GM13977 (cell line): ENCODE data around the gene HSBP1L1.

Experiments used
- DNase-seq: peaks from one replicate; pipeline ENCODE4 v3.0.0; 2012; ENCODE audit warnings: low spot score
- CTCF ChIP-seq: IDR thresholded peaks from 2 replicates; pipeline ENCODE4 v1.5.1; 2012; ENCODE audit warnings: mild to moderate bottlenecking, control low read depth; ENCODE audit not compliant: insufficient read depth; ENCODE audit errors: extremely low read depth, missing control alignments
- in situ Hi-C: fragments of 300-500 bp; cut with MboI; formaldehyde crosslinking; loops from one replicate; pipeline ENCODE4 v1.12.0; 2022; ENCODE audit warnings: low sequenced_read_pairs, low pct_unique_long_range_greater_than_20kb, mixed read lengths, inconsistent platforms; ENCODE audit not compliant: unreplicated experiment

Gene HSBP1L1

GRCh38 chr18:79983793-79984192 is 19.4 kb downstream of the HSBP1L1 start:
- no peak for DNase-seq
- TF ChIP-seq CTCF: no peak
- in situ Hi-C loops: no loop called here

- no peak for TF ChIP-seq CTCF
- in situ Hi-C loops: no loop called here
- no peak for DNase-seq
These were observed 20.7 kb downstream of the HSBP1L1 start for GRCh38 chr18:79985172-79985571.

GRCh38 chr18:79986726-79987125 is 22.3 kb downstream of the HSBP1L1 start:
- TF ChIP-seq CTCF: no peak
- no peak for DNase-seq
- in situ Hi-C loops: no loop called here

- no peak for DNase-seq
- TF ChIP-seq CTCF: no peak
- in situ Hi-C loops: no loop called here
These were observed 23.1 kb downstream of the HSBP1L1 start for GRCh38 chr18:79987566-79987965.

GRCh38 chr18:79988071-79988450 is 23.6 kb downstream of the HSBP1L1 start:
- peak; percentile 59 for TF ChIP-seq CTCF
- in situ Hi-C loops: no loop called here
- DNase-seq: peak; percentile 82

- DNase-seq: peak; percentile 93
- no peak for TF ChIP-seq CTCF
- in situ Hi-C loops: no loop called here
These were observed 24.2 kb downstream of the HSBP1L1 start, which contains the start of gene TXNL4A for GRCh38 chr18:79988451-79989194. TSS of gene TXNL4A (minus strand) at chr18:79988563. CDS start at chr18:79988392, 171 bp downstream.
